Measurements from ENCODE around the gene GIPC3.

- no peak for TF ChIP-seq CTCF (IDR thresholded peaks at IDR 0.05)
- no peak for TF ChIP-seq POLR2A (IDR thresholded peaks at IDR 0.05)
Observed at GRCh38 chr19:3548606-3549005, 36.7 kb upstream of the GIPC3 start.

All from right lobe of liver (tissue), 4 donors.